SK-N-MC (cell line): ENCODE results near the gene WDFY4.

Experiments used
- DNase-seq: peaks from one replicate; pipeline ENCODE4 v3.0.0-alpha.2; 2011; ENCODE audit warnings: low read depth, low spot score
- H3K27ac ChIP-seq: fragments of 200-600 bp; sonication (generic); 2 replicates; pipeline ENCODE4 v1.5.1; 2016; ENCODE audit warnings: mixed run types
- H3K36me3 ChIP-seq: fragments of 200-600 bp; sonication (generic); 2 replicates; pipeline ENCODE4 v1.6.1; 2017; ENCODE audit warnings: antibody characterized with exemption, low read length, mixed read lengths; ENCODE audit not compliant: insufficient read depth
- H3K4me3 ChIP-seq: fragments of 200-600 bp; sonication (generic); 2 replicates; pipeline ENCODE4 v1.5.1; 2016
- H3K9ac ChIP-seq: fragments of 200-600 bp; sonication (generic); 2 replicates; pipeline ENCODE4 v1.8.0; 2017; ENCODE audit warnings: mixed run types, mixed read lengths; ENCODE audit not compliant: insufficient read length
- H3K9me3 ChIP-seq: fragments of 200-600 bp; sonication (generic); 2 replicates; pipeline ENCODE4 v1.6.1; 2017; ENCODE audit warnings: low read depth, mild to moderate bottlenecking, antibody characterized with exemption, low read length, moderate library complexity, mixed read lengths
- EZH2 ChIP-seq: fragments of 200-600 bp; sonication (generic); IDR thresholded peaks from one replicate; pipeline ENCODE4 v1.6.1; 2017; ENCODE audit warnings: antibody characterized with exemption
- FOXP2 ChIP-seq: optimal IDR thresholded peaks from 2 replicates; pipeline ENCODE3; 2011; ENCODE audit warnings: mild to moderate bottlenecking, moderate library complexity; ENCODE audit not compliant: insufficient read depth; ENCODE audit errors: extremely low read length, control extremely low read depth
- POLR2AphosphoS5 ChIP-seq: IDR thresholded peaks from 2 replicates; pipeline ENCODE4 v1.6.1; 2012; ENCODE audit warnings: mild to moderate bottlenecking, low read depth, low read length, borderline replicate concordance

The WDFY4 gene

GRCh38 chr10:48847691-48848090 is 163.0 kb downstream of the WDFY4 start:
- no peak for TF ChIP-seq FOXP2
- TF ChIP-seq POLR2AphosphoS5, result no peak
- no peak for TF ChIP-seq EZH2
- no peaks in the 10 kb centered on the region for H3K9me3 ChIP-seq
- no peak for DNase-seq
- no peak overlapping the region for H3K9ac ChIP-seq
- H3K27ac ChIP-seq, result no peak overlapping the region
- no peak overlapping the region for H3K4me3 ChIP-seq
- no peaks in the 10 kb centered on the region for H3K36me3 ChIP-seq

DNA sequence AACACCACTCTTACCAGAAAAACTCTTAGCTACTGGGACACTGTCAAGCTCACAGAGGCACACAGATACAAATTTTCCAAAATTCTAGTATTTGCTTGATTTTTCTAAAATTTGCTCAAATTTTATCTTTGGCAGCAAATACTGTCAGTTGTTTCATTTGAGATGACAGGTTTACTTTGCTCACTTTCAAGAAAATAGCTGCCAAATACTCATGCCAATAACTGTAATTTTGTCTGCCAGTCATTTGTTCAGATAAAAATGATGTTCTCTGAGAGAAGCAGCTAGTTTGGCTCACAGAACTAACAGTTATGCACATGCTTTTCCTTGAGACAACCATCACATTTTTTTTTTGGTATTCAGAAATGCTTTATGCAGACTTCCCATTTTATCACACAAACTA is 172.2 kb downstream of the WDFY4 start:
- H3K27ac ChIP-seq, result no peak overlapping the region
- H3K36me3 ChIP-seq, result no peaks in the 10 kb centered on the region
- no peaks in the 10 kb centered on the region for H3K9me3 ChIP-seq
- no peak for TF ChIP-seq EZH2
- no peak for TF ChIP-seq FOXP2
- TF ChIP-seq POLR2AphosphoS5, result no peak
- H3K4me3 ChIP-seq, result no peak overlapping the region
- H3K9ac ChIP-seq, result no peak overlapping the region
- no peak for DNase-seq

DNA sequence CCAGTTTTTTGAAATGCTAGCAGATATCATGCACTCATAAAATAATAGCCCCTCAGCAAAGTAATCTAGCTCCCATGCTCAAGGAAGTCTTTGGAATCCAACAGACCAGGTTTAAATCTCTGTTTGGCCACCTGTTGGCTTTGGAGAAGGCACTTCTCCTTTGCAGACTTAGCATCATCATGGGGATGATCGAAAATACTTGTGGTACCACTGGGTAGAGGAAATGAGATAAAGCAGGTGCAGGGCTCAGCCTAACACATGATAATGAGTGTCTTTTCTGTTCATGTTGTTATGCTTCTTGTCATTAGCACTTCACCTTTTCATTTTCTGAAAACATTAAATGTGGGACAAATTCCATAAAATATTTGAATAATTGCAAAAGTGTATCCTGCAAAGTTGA is 187.6 kb downstream of the WDFY4 start:
- TF ChIP-seq EZH2 (no peak), FOXP2 (no peak), POLR2AphosphoS5 (no peak)
- no peak overlapping the region for H3K9ac ChIP-seq
- DNase-seq, result no peak
- H3K36me3 ChIP-seq, result no peaks in the 10 kb centered on the region
- H3K9me3 ChIP-seq, result no peaks in the 10 kb centered on the region
- no peak overlapping the region for H3K27ac ChIP-seq
- H3K4me3 ChIP-seq, result no peak overlapping the region

GRCh38 chr10:48878091-48878490 is 193.4 kb downstream of the WDFY4 start:
- DNase-seq, result no peak
- Histone ChIP-seq H3K36me3 (no peaks in the 10 kb centered on the region), H3K9me3 (no peaks in the 10 kb centered on the region), H3K4me3 (no peak overlapping the region), H3K27ac (no peak overlapping the region), H3K9ac (no peak overlapping the region)
- TF ChIP-seq POLR2AphosphoS5, result no peak
- no peak for TF ChIP-seq EZH2
- TF ChIP-seq FOXP2, result no peak

GRCh38 chr10:48879451-48879850 is 194.8 kb downstream of the WDFY4 start:
- Histone ChIP-seq H3K4me3 (no peak overlapping the region), H3K9me3 (no peaks in the 10 kb centered on the region), H3K36me3 (no peaks in the 10 kb centered on the region), H3K27ac (no peak overlapping the region), H3K9ac (no peak overlapping the region)
- DNase-seq, result no peak
- TF ChIP-seq EZH2 (no peak), FOXP2 (no peak), POLR2AphosphoS5 (no peak)

DNA sequence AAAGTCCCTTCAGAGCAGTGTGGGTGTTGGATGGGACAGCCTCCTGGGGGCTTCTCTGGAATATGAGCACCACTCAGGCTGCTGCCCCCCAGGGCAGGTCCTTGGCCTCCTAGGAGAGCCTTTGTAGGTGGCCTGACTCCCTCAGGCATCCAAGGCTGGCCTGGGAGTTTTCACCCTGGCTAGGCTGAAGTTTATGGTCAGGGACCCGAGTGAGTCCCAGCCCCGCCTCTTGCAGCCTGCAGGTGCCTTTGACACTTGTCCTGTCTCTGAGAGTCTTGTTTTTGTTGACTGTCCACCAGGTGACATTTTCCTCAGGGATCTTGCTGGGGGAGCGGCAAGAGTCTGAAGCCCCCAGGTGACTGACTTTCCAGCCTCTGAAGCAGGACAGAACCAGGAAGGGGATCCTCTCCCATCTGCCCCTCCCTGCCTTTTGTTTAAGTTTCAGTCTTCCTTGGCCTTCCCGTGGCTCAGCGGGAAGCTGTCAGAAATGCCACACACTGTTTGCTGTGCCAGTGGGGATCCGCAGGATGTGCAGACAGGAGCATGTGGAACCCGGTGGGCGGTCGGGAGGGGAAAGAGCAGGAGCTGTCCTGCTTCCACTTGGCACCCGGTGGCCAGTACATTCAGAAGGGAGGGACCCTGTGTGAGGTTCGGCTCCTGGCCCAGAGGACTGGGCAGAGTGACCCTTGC is 195.5 kb downstream of the WDFY4 start:
- Histone ChIP-seq H3K36me3 (no peaks in the 10 kb centered on the region), H3K4me3 (no peak overlapping the region), H3K27ac (no peak overlapping the region), H3K9me3 (no peaks in the 10 kb centered on the region), H3K9ac (no peak overlapping the region)
- TF ChIP-seq EZH2 (no peak), FOXP2 (no peak), POLR2AphosphoS5 (no peak)
- DNase-seq, result no peak

DNA sequence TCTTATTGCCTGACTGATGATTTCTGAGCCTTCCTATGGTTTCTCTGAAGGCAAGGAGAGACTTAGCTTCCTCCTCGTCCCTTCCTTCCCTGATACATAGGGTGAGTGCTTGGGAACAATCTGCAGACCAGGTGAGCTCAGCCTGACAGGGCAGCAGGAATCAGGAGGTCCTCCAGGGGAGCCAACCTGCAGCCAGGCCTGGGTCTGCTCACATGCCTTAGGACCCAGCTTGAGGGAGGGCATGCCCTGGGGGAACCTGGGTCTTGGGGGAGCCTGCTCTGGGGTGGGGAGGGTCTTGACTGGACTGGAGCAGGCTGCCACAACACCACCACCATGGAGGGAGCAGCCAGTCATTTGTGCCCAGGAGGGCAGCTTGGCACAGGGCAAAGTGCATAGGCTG is 197.3 kb downstream of the WDFY4 start:
- H3K27ac ChIP-seq, result no peak overlapping the region
- H3K9ac ChIP-seq, result no peak overlapping the region
- H3K9me3 ChIP-seq, result no peaks in the 10 kb centered on the region
- TF ChIP-seq POLR2AphosphoS5 (no peak), FOXP2 (no peak), EZH2 (no peak)
- DNase-seq, result no peak
- H3K36me3 ChIP-seq, result no peaks in the 10 kb centered on the region
- no peak overlapping the region for H3K4me3 ChIP-seq

DNA sequence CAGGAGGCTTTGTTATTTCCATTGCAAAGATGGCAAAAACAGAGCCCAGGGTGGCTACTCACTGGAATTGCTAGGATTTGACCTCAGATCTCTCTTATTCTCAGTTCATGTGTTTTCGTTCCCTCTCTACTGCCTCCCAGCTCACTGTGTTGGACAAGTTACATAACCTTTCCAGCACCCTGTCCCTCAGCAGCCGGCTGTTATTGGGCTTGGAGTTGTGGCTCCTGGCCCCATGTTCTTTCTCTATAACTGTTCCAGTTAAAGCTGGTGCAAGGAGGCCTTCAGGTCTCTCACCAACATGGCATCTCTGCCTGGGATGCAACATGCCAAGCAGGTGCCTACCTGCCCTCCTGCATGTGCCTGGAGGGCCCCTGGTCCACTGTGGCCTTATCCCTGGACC is 198.2 kb downstream of the WDFY4 start:
- Histone ChIP-seq H3K9ac (no peak overlapping the region), H3K36me3 (no peaks in the 10 kb centered on the region), H3K27ac (no peak overlapping the region), H3K9me3 (no peaks in the 10 kb centered on the region), H3K4me3 (no peak overlapping the region)
- no peak for DNase-seq
- TF ChIP-seq FOXP2, result no peak
- TF ChIP-seq POLR2AphosphoS5, result no peak
- TF ChIP-seq EZH2, result no peak

- Histone ChIP-seq H3K9me3 (no peaks in the 10 kb centered on the region), H3K36me3 (no peaks in the 10 kb centered on the region), H3K4me3 (no peak overlapping the region), H3K27ac (no peak overlapping the region), H3K9ac (no peak overlapping the region)
- TF ChIP-seq FOXP2, result no peak
- TF ChIP-seq EZH2, result no peak
- TF ChIP-seq POLR2AphosphoS5, result no peak
- no peak for DNase-seq
Measured at GRCh38 chr10:48883701-48884100, 199.0 kb downstream of the WDFY4 start.
